ENCODE results near the gene FXYD5. TPM values are rescaled to one million over a fixed set of nuclear protein-coding genes. Genes with fewer than 3 reads are reported as not detected.

The FXYD5 gene
- polyA plus RNA-seq, 6 donors from 2014 or later, result 290 to 440 (median 351) TPM

DNA sequence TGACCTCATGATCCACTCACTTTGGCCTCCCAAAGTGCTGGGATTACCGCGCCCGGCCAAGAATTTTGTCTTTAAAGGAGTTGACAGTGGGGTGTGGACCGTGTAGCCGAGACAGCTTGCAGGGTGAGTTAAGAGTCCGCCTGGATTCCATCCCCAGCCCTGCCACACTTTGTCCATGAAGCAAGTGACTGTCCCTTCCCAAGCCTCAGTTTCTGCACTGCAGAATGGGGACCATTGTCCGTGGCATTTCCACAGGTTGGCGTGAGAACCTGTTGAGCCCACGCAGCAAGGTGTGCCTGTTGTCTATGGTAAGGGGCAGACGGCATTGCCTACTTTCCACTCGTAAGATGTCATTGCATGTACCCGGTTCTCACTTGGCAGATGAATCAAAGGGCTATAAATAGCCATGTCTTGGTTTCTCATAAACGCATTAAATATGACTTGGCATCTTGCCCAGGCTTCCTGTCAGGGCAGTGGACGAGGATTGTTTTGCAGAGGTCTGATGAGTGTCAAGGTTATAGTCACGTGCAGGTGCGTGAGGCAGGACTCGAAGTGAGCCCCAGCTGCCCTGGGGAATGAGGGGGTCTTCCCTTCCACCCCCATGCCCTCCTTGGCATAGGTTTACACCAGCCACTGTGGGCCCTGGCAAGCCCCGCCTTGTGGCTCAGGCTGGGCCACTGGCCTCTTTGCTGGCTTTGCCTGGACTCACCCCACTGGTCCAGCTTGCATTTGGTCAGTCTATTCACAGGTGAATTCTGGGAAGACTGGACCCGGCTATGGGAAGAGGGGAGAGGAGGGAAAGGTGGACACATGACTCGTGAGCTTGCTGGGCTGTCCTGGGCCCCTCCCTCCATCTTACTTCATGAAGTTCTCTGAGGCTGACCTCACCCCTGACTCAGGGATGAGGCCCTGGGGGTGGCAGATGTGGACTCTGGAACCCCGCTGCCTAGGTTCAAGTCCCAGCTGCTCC, 59.4 kb downstream of the FXYD5 start:
- ATAC-seq (ENCODE audit: low read depth in 2 of 2), result peak; percentile 61 to 65
- peaks cover 0 to 10% (median 1%) of the 10 kb centered on the region in 7 donors for H3K9me3 Mint-ChIP-seq
- peak; percentile 95 for DNase-seq
- H3K36me3 Mint-ChIP-seq, result peaks cover 0 to 9% of the 10 kb centered on the region in 2 donors
- H3K4me1 Mint-ChIP-seq, result peaks cover 34 to 87% (median 64%) of the 10 kb centered on the region in 3 donors
- H3K27ac Mint-ChIP-seq, result peak overlapping the region; percentile 100
- peak overlapping the region; percentile 50 to 95 (median 84) for H3K4me3 Mint-ChIP-seq
- no peaks in the 10 kb centered on the region for H3K27me3 Mint-ChIP-seq

DNA sequence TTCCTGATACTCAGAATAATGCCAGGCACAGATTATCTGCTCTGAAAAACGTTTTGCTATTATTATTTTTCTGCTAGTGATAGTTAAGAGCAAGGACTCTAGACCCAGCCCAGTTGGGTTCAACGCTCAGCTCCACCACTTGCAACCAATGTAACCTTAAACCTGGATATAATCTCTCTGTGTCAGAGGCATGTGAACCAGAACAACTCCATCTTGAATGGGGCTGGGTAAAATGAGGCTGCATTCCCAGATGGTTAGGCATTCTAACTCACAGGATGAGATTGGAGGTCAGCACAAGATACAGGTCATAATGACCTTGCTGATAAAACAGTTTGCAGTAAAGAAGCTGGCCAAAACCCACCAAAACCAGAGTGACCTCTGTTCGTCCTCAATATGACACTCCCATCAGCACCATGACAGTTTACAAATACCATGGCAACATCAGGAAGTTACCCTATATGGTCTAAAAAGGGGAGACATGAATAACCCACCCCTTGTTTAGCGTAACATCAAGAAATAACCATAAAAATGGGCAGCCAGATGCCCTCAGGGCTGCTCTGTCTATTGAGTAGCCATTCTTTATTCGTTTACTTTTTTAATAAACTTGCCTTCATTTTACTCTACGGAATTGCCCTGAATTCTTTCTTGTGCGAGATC, 60.4 kb downstream of the FXYD5 start:
- Mint-ChIP-seq H3K36me3 (peaks cover 0 to 9% of the 10 kb centered on the region in 2 donors), H3K27ac (peak overlapping the region; percentile 100), H3K4me3 (peak overlapping the region in 4 of 8 donors; percentile 35 to 82 (median 68)), H3K27me3 (no peaks in the 10 kb centered on the region), H3K4me1 (peaks cover 38 to 77% (median 64%) of the 10 kb centered on the region in 3 donors), H3K9me3 (peaks cover 0 to 10% (median 3%) of the 10 kb centered on the region in 7 donors)
- DNase-seq, result no peak
- ATAC-seq (ENCODE audit: low read depth in 2 of 2), result no peak

DNA sequence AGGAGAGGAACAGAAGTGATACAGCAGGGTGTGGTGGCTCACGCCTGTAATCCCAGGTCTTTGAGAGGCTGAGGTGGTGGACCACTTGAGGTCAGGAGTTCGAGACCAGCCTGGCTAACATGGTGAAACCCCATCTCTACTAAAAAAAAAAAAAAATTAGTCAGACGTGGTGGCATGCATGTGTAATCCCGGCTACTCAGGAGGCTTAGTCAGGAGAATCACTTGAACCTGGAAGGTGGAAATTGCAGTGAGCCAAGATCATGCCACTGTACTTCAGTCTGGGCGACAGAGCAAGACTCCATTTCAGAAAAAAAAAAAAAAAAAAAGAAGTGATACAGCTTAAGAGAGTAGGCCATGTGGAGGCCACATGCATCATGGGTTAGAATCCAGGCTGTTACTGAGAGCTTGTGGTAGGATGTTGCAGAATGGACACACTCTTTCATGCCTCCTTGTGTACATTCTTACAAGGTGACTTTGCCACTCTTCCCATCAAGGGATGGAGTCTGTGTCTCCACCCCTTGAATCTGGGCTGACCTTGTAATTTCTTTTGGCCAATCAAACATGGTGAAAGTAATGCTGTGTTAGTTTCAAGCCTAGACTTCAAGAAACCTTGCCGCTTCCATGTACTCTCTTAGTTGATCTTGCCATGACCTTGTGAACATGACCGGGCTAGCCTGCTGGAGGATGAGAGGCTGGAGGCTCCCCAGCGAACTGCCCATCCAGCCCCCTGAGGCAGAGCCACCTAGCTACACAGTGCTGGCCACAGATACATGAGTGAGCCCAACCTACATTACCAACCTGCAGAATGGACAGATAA, 61.7 kb downstream of the FXYD5 start:
- peak overlapping the region in 3 of 8 donors; percentile 7 to 69 (median 45) for H3K4me3 Mint-ChIP-seq
- no peak for ATAC-seq (ENCODE audit: low read depth in 2 of 2)
- H3K36me3 Mint-ChIP-seq, result peaks cover 0 to 9% of the 10 kb centered on the region in 2 donors
- DNase-seq, result no peak
- peak overlapping the region; percentile 82 to 100 (median 100) for H3K27ac Mint-ChIP-seq
- H3K4me1 Mint-ChIP-seq, result peaks cover 33 to 68% (median 57%) of the 10 kb centered on the region in 3 donors
- no peaks in the 10 kb centered on the region for H3K27me3 Mint-ChIP-seq
- peaks cover 0 to 10% (median 3%) of the 10 kb centered on the region in 7 donors for H3K9me3 Mint-ChIP-seq

DNA sequence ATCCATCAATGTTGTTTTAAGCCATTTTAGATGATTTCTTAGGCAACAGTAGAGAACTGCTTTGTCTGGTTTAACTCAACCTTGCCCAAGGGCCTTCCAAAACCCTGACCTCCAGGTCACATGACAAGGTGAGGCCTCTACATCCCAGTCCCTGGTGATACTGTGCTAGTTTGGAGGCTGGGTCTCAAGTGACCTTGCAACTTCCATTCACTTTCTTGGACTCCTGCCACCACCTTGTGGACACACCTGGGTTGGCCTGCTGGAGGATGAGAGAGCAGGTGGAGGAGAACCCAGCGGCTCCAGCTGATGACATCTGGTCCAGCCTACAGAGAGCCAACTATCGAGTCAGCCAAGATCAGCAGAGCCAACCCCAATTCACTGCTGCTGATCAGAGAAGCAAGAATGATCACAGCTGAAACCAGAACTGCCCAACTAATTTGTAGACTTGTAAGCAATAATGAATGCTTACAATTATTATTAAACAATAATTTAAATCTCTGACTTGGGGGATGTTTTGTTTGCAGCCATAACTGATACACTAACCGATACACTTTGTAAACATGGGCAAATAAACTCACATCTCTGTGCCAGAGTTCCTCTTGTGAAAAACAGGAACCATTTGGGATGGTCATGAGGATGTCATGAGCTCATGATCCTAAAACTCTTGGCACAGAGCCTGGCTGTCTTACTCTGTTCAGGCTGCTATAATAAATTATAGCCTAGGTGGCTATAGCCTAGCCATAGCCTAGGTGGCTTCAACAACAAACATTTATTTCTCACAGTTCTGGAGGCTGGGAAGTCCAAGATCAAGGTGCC, 62.5 kb downstream of the FXYD5 start:
- peaks cover 0 to 5% of the 10 kb centered on the region in 2 donors for H3K36me3 Mint-ChIP-seq
- H3K27ac Mint-ChIP-seq, result peak overlapping the region; percentile 28 to 100 (median 97)
- ATAC-seq (ENCODE audit: low read depth in 2 of 2) (no peak), DNase-seq (no peak)
- H3K4me3 Mint-ChIP-seq, result peak overlapping the region in 2 of 8 donors; percentile 6 to 20
- no peaks in the 10 kb centered on the region for H3K27me3 Mint-ChIP-seq
- H3K4me1 Mint-ChIP-seq, result peaks cover 26 to 60% (median 54%) of the 10 kb centered on the region in 3 donors
- H3K9me3 Mint-ChIP-seq, result peaks cover 0 to 7% (median 3%) of the 10 kb centered on the region in 7 donors

DNA sequence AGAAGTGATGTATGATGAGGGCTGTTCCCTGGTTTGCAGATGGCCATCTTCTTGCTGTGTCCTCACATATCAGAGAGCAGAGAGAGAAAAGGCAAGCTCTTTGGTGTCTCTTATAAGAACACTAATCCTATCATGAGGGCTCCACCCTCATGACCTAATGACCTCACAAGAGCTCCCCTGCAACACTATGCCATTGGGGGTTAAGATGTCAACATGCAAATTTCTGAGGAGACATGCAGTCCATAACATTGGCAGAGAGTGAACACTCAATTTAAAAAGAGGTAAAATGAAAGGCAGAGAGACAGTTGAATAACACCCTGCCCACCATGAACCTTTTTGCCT, 63.1 kb downstream of the FXYD5 start:
- no peak for ATAC-seq (ENCODE audit: low read depth in 2 of 2)
- Mint-ChIP-seq H3K27ac (peak overlapping the region in 3 of 6 donors; percentile 28 to 100 (median 81)), H3K9me3 (peaks cover 0 to 3% (median 0%) of the 10 kb centered on the region in 7 donors), H3K36me3 (no peaks in the 10 kb centered on the region), H3K4me3 (no peak overlapping the region), H3K27me3 (no peaks in the 10 kb centered on the region), H3K4me1 (peaks cover 20 to 59% (median 54%) of the 10 kb centered on the region in 3 donors)
- no peak for DNase-seq

DNA sequence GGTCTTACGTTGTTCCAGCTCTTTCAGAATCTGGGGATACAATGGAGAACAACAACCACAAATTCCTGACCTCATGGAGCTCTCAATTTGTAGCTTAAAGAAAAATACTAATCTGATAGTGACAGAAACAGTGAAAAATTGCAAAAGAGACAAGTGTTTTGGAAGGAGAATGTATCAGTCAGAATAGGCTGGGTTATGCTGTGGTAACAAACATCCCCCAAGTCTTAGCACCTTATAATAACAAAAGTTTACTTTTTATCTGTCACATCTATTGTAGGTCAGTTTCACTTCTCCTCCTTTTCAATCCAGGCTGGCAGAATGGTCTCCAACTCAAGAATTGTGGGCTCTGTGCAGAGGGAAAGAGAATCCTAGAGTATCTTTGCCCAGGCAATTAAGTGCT, 64.5 kb downstream of the FXYD5 start:
- Mint-ChIP-seq H3K27me3 (no peaks in the 10 kb centered on the region), H3K9me3 (peaks cover 0 to 3% (median 0%) of the 10 kb centered on the region in 7 donors), H3K36me3 (no peaks in the 10 kb centered on the region), H3K4me1 (peaks cover 20 to 57% (median 46%) of the 10 kb centered on the region in 3 donors), H3K4me3 (no peak overlapping the region), H3K27ac (no peak overlapping the region)
- no peak for DNase-seq
- ATAC-seq (ENCODE audit: low read depth in 2 of 2), result no peak

Other genes starting within 250 kb of the FXYD5 start
- 1 to 10 TPM in 5 of 6 donors, not detected in 1; 2.9 to 8.2 (median 4.9) TPM for gene ZNF30, start 227.8 kb upstream of the FXYD5 start, polyA plus RNA-seq (ENCODE audit: low read depth in 6 of 6)
- gene ZNF792, start 190.5 kb upstream of the FXYD5 start, polyA plus RNA-seq (ENCODE audit: low read depth in 6 of 6), result 10 to 100 TPM in 2 of 6 donors, 1 to 10 TPM in 4; 6.7 to 14.7 (median 8.8) TPM
- 10 to 100 TPM; 10.4 to 29.3 (median 12.3) TPM for gene GRAMD1A, start 154.4 kb upstream of the FXYD5 start, polyA plus RNA-seq (ENCODE audit: low read depth in 6 of 6)
- gene SCN1B, start 124.3 kb upstream of the FXYD5 start, polyA plus RNA-seq (ENCODE audit: low read depth in 6 of 6), result under 1 TPM in 4 of 6 donors, not detected in 2; 0.06 to 0.36 (median 0.28) TPM
- gene HPN, start 113.0 kb upstream of the FXYD5 start, polyA plus RNA-seq (ENCODE audit: low read depth in 6 of 6), result not detected
- gene FXYD3, start 38.9 kb upstream of the FXYD5 start, polyA plus RNA-seq (ENCODE audit: low read depth in 6 of 6), result not detected
- gene LGI4, start 19.7 kb upstream of the FXYD5 start, polyA plus RNA-seq (ENCODE audit: low read depth in 6 of 6), result not detected
- 1 to 10 TPM; 1.0 to 2.7 (median 1.2) TPM for gene FXYD1, start 15.9 kb upstream of the FXYD5 start, polyA plus RNA-seq (ENCODE audit: low read depth in 6 of 6)
- 1 to 10 TPM; 2.0 to 4.5 (median 3.4) TPM for gene FXYD7, start 11.5 kb upstream of the FXYD5 start, polyA plus RNA-seq (ENCODE audit: low read depth in 6 of 6)
- gene FAM187B, start 74.0 kb downstream of the FXYD5 start, polyA plus RNA-seq (ENCODE audit: low read depth in 6 of 6), result not detected
- 10 to 100 TPM; 11.7 to 46.3 (median 34.8) TPM for gene LSR, start 94.3 kb downstream of the FXYD5 start, polyA plus RNA-seq (ENCODE audit: low read depth in 6 of 6)
- 10 to 100 TPM in 4 of 6 donors, 1 to 10 TPM in 2; 1.9 to 15.5 (median 10.4) TPM for gene USF2, start 114.2 kb downstream of the FXYD5 start, polyA plus RNA-seq (ENCODE audit: low read depth in 6 of 6)
- gene HAMP, start 127.8 kb downstream of the FXYD5 start, polyA plus RNA-seq (ENCODE audit: low read depth in 6 of 6), result under 1 TPM in 1 of 6 donors, not detected in 5; 0.12 TPM
- under 1 TPM in 4 of 6 donors, not detected in 2; 0.12 to 0.41 (median 0.29) TPM for gene MAG, start 137.4 kb downstream of the FXYD5 start, polyA plus RNA-seq (ENCODE audit: low read depth in 6 of 6)
- 100 to 1,000 TPM; 364 to 971 (median 552) TPM for gene CD22, start 174.5 kb downstream of the FXYD5 start, polyA plus RNA-seq (ENCODE audit: low read depth in 6 of 6)
- 1 to 10 TPM in 2 of 6 donors, under 1 TPM in 4; 0.14 to 1.9 (median 0.75) TPM for gene FFAR1, start 193.2 kb downstream of the FXYD5 start, polyA plus RNA-seq (ENCODE audit: low read depth in 6 of 6)
- gene FFAR3, start 203.7 kb downstream of the FXYD5 start, polyA plus RNA-seq (ENCODE audit: low read depth in 6 of 6), result under 1 TPM in 1 of 6 donors, not detected in 5; 0.17 TPM
- gene GPR42, start 216.3 kb downstream of the FXYD5 start, polyA plus RNA-seq (ENCODE audit: low read depth in 6 of 6), result not detected

Data from naive B cell (primary cell).